Measurements from ENCODE around the gene SRGN. TPM values are rescaled to one million over a fixed set of nuclear protein-coding genes. Genes with fewer than 3 reads are reported as not detected.
"Not testable (repeated sequence)": the region's sequence is repeated elsewhere in the genome, so short reads cannot be mapped to it uniquely, and the experiment has no call there.

SRGN gene
- total and polyA plus RNA-seq, 2 of the 8 experiments (the other 6 are each of a cell fraction or from before 2014, with no cell fraction given) = 0.06 TPM; not detected in 1

GRCh38 chr10:69142074-69142473, 54.2 kb downstream of the SRGN start:
- H2AFZ ChIP-seq (ENCODE audit: low read length); H3K4ac ChIP-seq (replicated peaks; ENCODE audit: insufficient read length, low read depth, low read length); H3K36me3 ChIP-seq (ENCODE audit: control insufficient read depth in 2 of 4, insufficient read depth in 4 of 4, low read length in 3 of 4); FAIRE-seq; H2AK5ac ChIP-seq (ENCODE audit: low read depth, low read length); DNase-seq (ENCODE audit: low read depth in 1 of 2, low spot score in 2 of 2); H2BK120ac ChIP-seq (replicated peaks; ENCODE audit: low read depth, low read length); H2BK20ac ChIP-seq (ENCODE audit: low read length); H2BK12ac ChIP-seq (ENCODE audit: low read depth, low read length); H3K27me3 ChIP-seq (replicated peaks in 1 of 4; ENCODE audit: control insufficient read depth in 3 of 4, extremely low read depth in 1 of 4, insufficient read depth in 3 of 4, low read length in 3 of 4); H3K9ac ChIP-seq (replicated peaks in 1 of 4; ENCODE audit: extremely low read depth in 1 of 4, low read depth in 3 of 4, low read length in 3 of 4); H3K79me1 ChIP-seq (ENCODE audit: low read depth, low read length); CTCF ChIA-PET (ENCODE audit: partially characterized antibody); H3K18ac ChIP-seq (ENCODE audit: extremely low read depth, low read length); H3K27ac ChIP-seq (ENCODE audit: low read depth, low read length); H3K9me3 ChIP-seq (ENCODE audit: insufficient read depth in 2 of 2, low read depth in 1 of 2, low read length in 1 of 2); H3K14ac ChIP-seq (ENCODE audit: insufficient read length); H3K4me2 ChIP-seq (ENCODE audit: insufficient read depth in 1 of 2, low read depth in 2 of 2, low read length in 2 of 2); H4K5ac ChIP-seq (ENCODE audit: insufficient read length, low read depth, low read length); H4K91ac ChIP-seq (replicated peaks; ENCODE audit: insufficient read length, low read length); H3K56ac ChIP-seq (replicated peaks; ENCODE audit: insufficient read length, low read depth, low read length); H3K4me1 ChIP-seq (replicated peaks in 1 of 4; ENCODE audit: control insufficient read depth in 3 of 4, insufficient read depth in 4 of 4, low read length in 3 of 4); H3K23me2 ChIP-seq (ENCODE audit: low read depth, low read length); H2BK5ac ChIP-seq (ENCODE audit: low read depth, low read length); H3K23ac ChIP-seq (ENCODE audit: insufficient read length); H2BK15ac ChIP-seq (ENCODE audit: low read length); H4K8ac ChIP-seq (ENCODE audit: extremely low read depth, insufficient read depth, low read length); H3K4me3 ChIP-seq (ENCODE audit: extremely low read depth in 1 of 4, insufficient read depth in 2 of 4, low read depth in 3 of 4, low read length in 4 of 4); POLR2A ChIA-PET (ENCODE audit: partially characterized antibody); H4K20me1 ChIP-seq (replicated peaks in 1 of 2; ENCODE audit: control insufficient read depth in 1 of 2, insufficient read depth in 2 of 2, low read length in 2 of 2): not testable (repeated sequence)
- 94% methylated on average over 3 of the region's 3 CpGs; no CpG with 5 or more reads in 1 of the 2 experiments for WGBS, 2 experiments (ENCODE audit: extremely low coverage in 1 of 2, insufficient coverage in 1 of 2, insufficient read length in 1 of 2, insufficient replicate concordance in 2 of 2, low coverage in 1 of 2, low lambda C conversion rate in 2 of 2, missing lambda C conversion rate in 1 of 2)
- H3K79me2 ChIP-seq (ENCODE audit: control insufficient read depth in 1 of 2, insufficient read depth in 2 of 2, low read length in 2 of 2) = peaks cover 0 to 43% of the 10 kb centered on the region in 2 experiments; a peak in 2 of 4 replicates
